Body of pancreas (tissue), 4 donors: Measurements from ENCODE around the gene UCP2.

Source experiments
- CTCF ChIP-seq, 7 experiments: fragments of 450-650 bp in 4 of 7; fragments of 200-600 bp in 3 of 7; sonication (generic) in 3 of 7; IDR thresholded peaks; one replicate each; pipeline ENCODE4 v1.5.1; 2016 to 2019; ENCODE audit warnings: antibody characterized with exemption in 7 of 7
- POLR2A ChIP-seq, 3 donors: fragments of 450-650 bp; IDR thresholded peaks; one replicate each; pipeline ENCODE4 v1.6.1; 2016; ENCODE audit warnings: antibody characterized with exemption in 3 of 3, mild to moderate bottlenecking in 2 of 3

GRCh38 chr11:73995247-73995646 is 12.6 kb upstream of the UCP2 start:
- no peak for TF ChIP-seq CTCF (IDR thresholded peaks at IDR 0.05)
- TF ChIP-seq POLR2A (IDR thresholded peaks at IDR 0.05) = no peak
